ENCODE results near the gene FSCN2.

The FSCN2 gene

GRCh38 chr17:81535480-81536298, 7.5 kb downstream of the FSCN2 start:
- no peak for TF ChIP-seq CTCF (IDR thresholded peaks at IDR 0.05; ENCODE audit: low read length, missing control alignments)
- DNase-seq (ENCODE audit: low read depth), result no peak
- H3K4me3 ChIP-seq (replicated peaks; ENCODE audit: low read depth, low read length), result no peak overlapping the region

GRCh38 chr17:81536299-81537290, 8.4 kb downstream of the FSCN2 start:
- H3K4me3 ChIP-seq (replicated peaks; ENCODE audit: low read depth, low read length), result no peak overlapping the region
- no peak for TF ChIP-seq CTCF (IDR thresholded peaks at IDR 0.05; ENCODE audit: low read length, missing control alignments)
- DNase-seq (ENCODE audit: low read depth), result no peak

GRCh38 chr17:81537343-81537855, 9.2 kb downstream of the FSCN2 start:
- no peak overlapping the region for H3K4me3 ChIP-seq (replicated peaks; ENCODE audit: low read depth, low read length)
- no peak for DNase-seq (ENCODE audit: low read depth)
- peak; percentile 43 for TF ChIP-seq CTCF (IDR thresholded peaks at IDR 0.05; ENCODE audit: low read length, missing control alignments)

GRCh38 chr17:81537856-81538555, 9.8 kb downstream of the FSCN2 start:
- no peak for DNase-seq (ENCODE audit: low read depth)
- no peak for TF ChIP-seq CTCF (IDR thresholded peaks at IDR 0.05; ENCODE audit: low read length, missing control alignments)
- no peak overlapping the region for H3K4me3 ChIP-seq (replicated peaks; ENCODE audit: low read depth, low read length)

GRCh38 chr17:81538651-81539570, 10.7 kb downstream of the FSCN2 start:
- no peak for DNase-seq (ENCODE audit: low read depth)
- TF ChIP-seq CTCF (IDR thresholded peaks at IDR 0.05; ENCODE audit: low read length, missing control alignments), result no peak

GRCh38 chr17:81539571-81539900, 11.4 kb downstream of the FSCN2 start:
- H3K4me3 ChIP-seq (replicated peaks; ENCODE audit: low read depth, low read length), result no peak overlapping the region
- no peak for TF ChIP-seq CTCF (IDR thresholded peaks at IDR 0.05; ENCODE audit: low read length, missing control alignments)
- no peak for DNase-seq (ENCODE audit: low read depth)

More at GRCh38 chr17:81538651-81539570, 10.7 kb downstream of the FSCN2 start:
- no peak overlapping the region for H3K4me3 ChIP-seq (replicated peaks; ENCODE audit: low read depth, low read length)

Measured in fibroblast of pulmonary artery (primary cell).